ENCODE results near the gene CFI.

The CFI gene

GRCh38 chr4:109729718-109730618, 71.8 kb downstream of the CFI start, which contains the start of gene PLA2G12A:
Gene PLA2G12A (minus strand): TSS chr4:109730070. CDS start chr4:109729809, 261 bp downstream.
- DNase-seq, result peak; percentile 90

- no peak for DNase-seq
These were observed 72.6 kb downstream of the CFI start for GRCh38 chr4:109729117-109729717.

- DNase-seq, result no peak
These were observed 73.4 kb downstream of the CFI start for GRCh38 chr4:109728385-109728784.

- no peak for DNase-seq
These were observed 78.7 kb downstream of the CFI start for GRCh38 chr4:109723110-109723509.

GRCh38 chr4:109722357-109722756, 79.4 kb downstream of the CFI start:
- DNase-seq, result no peak

GRCh38 chr4:109721033-109721432, 80.8 kb downstream of the CFI start:
- no peak for DNase-seq

GRCh38 chr4:109719604-109720003, 82.2 kb downstream of the CFI start:
- DNase-seq, result no peak

- no peak for DNase-seq
These were observed 83.0 kb downstream of the CFI start for GRCh38 chr4:109718759-109719158.

- DNase-seq, result no peak
These were observed 88.3 kb downstream of the CFI start for GRCh38 chr4:109713500-109713899.

- no peak for DNase-seq
These were observed 92.8 kb downstream of the CFI start for GRCh38 chr4:109708990-109709389.

GRCh38 chr4:109708435-109708834, 93.4 kb downstream of the CFI start:
- no peak for DNase-seq

- DNase-seq, result no peak
These were observed 98.0 kb downstream of the CFI start for GRCh38 chr4:109703664-109704361.

GRCh38 chr4:109702950-109703663, 98.7 kb downstream of the CFI start, which contains the start of gene CASP6:
Gene CASP6 (minus strand): TSS chr4:109703445. CDS start chr4:109703395, 50 bp downstream.
- DNase-seq, result peak; percentile 84

GRCh38 chr4:109701566-109702410, 100.0 kb downstream of the CFI start:
- no peak for DNase-seq

- DNase-seq, result no peak
These were observed 102.1 kb downstream of the CFI start for GRCh38 chr4:109699553-109700225.

- no peak for DNase-seq
These were observed 103.1 kb downstream of the CFI start for GRCh38 chr4:109698656-109699055.

- DNase-seq, result no peak
These were observed 110.3 kb downstream of the CFI start for GRCh38 chr4:109691411-109691920.

Measured in activated CD8-positive, alpha-beta memory T cell treated with anti-CD3 and anti-CD28 coated beads for 24 hours (primary cell).